Stomach (tissue), 9 donors: Measurements from ENCODE around the gene ITGB3. TPM values are rescaled to one million over a fixed set of nuclear protein-coding genes. Genes with fewer than 3 reads are reported as not detected.

Experiments
- DNase-seq, 2 donors: peaks; one replicate each; pipeline versions ENCODE4 v3.0.0 to v3.0.0-alpha.2; 2013 to 2019
- H3K27ac ChIP-seq, 5 donors: fragments of 200-600 bp in 4 of 5; sonication (generic) in 4 of 5; one replicate each; pipeline ENCODE4 v1.5.1; 2013 to 2019; ENCODE audit warnings: mild to moderate bottlenecking in 1 of 5, moderate library complexity in 1 of 5
- H3K27me3 ChIP-seq, 3 donors: fragments of 200-600 bp; sonication (generic); one replicate each; pipeline ENCODE4 v1.5.1; 2017 to 2019; ENCODE audit warnings: mixed run types in 1 of 3
- H3K36me3 ChIP-seq, 4 donors: fragments of 200-600 bp; sonication (generic); 1 replicate in 3 of 4; 2 replicates in 1 of 4; pipeline ENCODE4 v1.5.1; 2016 to 2019
- H3K4me1 ChIP-seq, 4 donors: fragments of 200-600 bp; sonication (generic); one replicate each; pipeline ENCODE4 v1.5.1; 2016 to 2019
- H3K4me3 ChIP-seq, 4 donors: fragments of 200-600 bp; sonication (generic) in 3 of 4; one replicate each; pipeline ENCODE4 v1.5.1; 2016 to 2019; ENCODE audit warnings: mild to moderate bottlenecking in 1 of 4
- H3K9me3 ChIP-seq, 4 donors: fragments of 200-600 bp; sonication (generic); one replicate each; pipeline ENCODE4 v1.5.1; 2016 to 2019
- CTCF ChIP-seq, 7 experiments: fragments of 450-650 bp in 4 of 7; fragments of 200-600 bp in 3 of 7; sonication (generic) in 3 of 7; IDR thresholded peaks; one replicate each; pipeline ENCODE4 v1.5.1; 2016 to 2019; ENCODE audit warnings: antibody characterized with exemption in 7 of 7, control low read depth in 2 of 7, mild to moderate bottlenecking in 1 of 7
- EP300 ChIP-seq: sonication (generic); formaldehyde crosslinking; IDR thresholded peaks from one replicate; pipeline ENCODE4 v1.6.1; 2017; ENCODE audit warnings: antibody characterized with exemption
- POLR2A ChIP-seq, 4 donors: fragments of 450-650 bp; IDR thresholded peaks; one replicate each; pipeline ENCODE4 v1.6.1; 2016; ENCODE audit warnings: antibody characterized with exemption in 4 of 4, control low read depth in 2 of 4, mild to moderate bottlenecking in 1 of 4, moderate library complexity in 1 of 4
- POLR2AphosphoS5 ChIP-seq, 3 donors: sonication (generic); formaldehyde crosslinking; IDR thresholded peaks; one replicate each; pipeline ENCODE4 v1.6.1; 2016; ENCODE audit warnings: antibody characterized with exemption in 3 of 3
- WGBS, 5 donors: extraction: QIAGEN DNeasy Blood & Tissue Kit in 3 of 5; methylation state at CpG; one replicate each; pipeline versions ENCODE4 v1.1.5 to v1.1.7; 2013 to 2018; 5-methylcytosine and 5-hydroxymethylcytosine counted together
- intact Hi-C: fragments of 100-400 bp; cut with DNase I; formaldehyde crosslinking; loops from one replicate; pipeline ENCODE4 v1.15.1; 2023; ENCODE audit warnings: low total_unique reads
- polyA plus RNA-seq, 3 donors: library from polyadenylated mRNA; stranded (reverse); fragments of 200-250 nt; gene quantifications; one replicate each; pipeline ENCODE4 v1.2.3, GENCODE V29; 2013
- total RNA-seq, 5 donors: library from RNA; depleted of rRNA; stranded (reverse); fragments of >200 nt; gene quantifications; one replicate each; pipeline versions ENCODE4 v1.1.0 to v1.2.3, GENCODE V29; 2014 to 2016
- donor health status: healthy with polysubstance abuse.
- donor health status: Bipolar disorder and iron deficiency.
- donor health status: healthy.

Gene ITGB3
- total and polyA plus RNA-seq, 8 donors: 1.0 to 29.8 (median 7.1) TPM; not detected in 1

- Histone ChIP-seq H3K4me1 (peaks cover 0 to 18% (median 8%) of the 10 kb centered on the region in 4 donors), H3K27ac (peak overlapping the region; percentile 89 to 96 (median 93)), H3K27me3 (no peaks in the 10 kb centered on the region), H3K36me3 (peaks cover 0 to 8% (median 0%) of the 10 kb centered on the region in 4 donors), H3K9me3 (no peaks in the 10 kb centered on the region), H3K4me3 (peak overlapping the region; percentile 63 to 77 (median 66))
- peak in 2 of 3 donors; percentile 1 to 4 for TF ChIP-seq POLR2AphosphoS5 (IDR thresholded peaks at IDR 0.05)
- TF ChIP-seq CTCF (IDR thresholded peaks at IDR 0.05): no peak
- no peak for TF ChIP-seq EP300
- TF ChIP-seq POLR2A (IDR thresholded peaks at IDR 0.05): no peak
- intact Hi-C loops: no loop called here
- DNase-seq: peak; percentile 63 to 90
- WGBS, 5 donors: 9 to 23% (median 21%) methylated on average over 28 of the region's 28 CpGs
These were observed 70.8 kb downstream of the ITGB3 start for GRCh38 chr17:47324224-47325020.

- Histone ChIP-seq H3K36me3 (peaks cover 0 to 8% (median 0%) of the 10 kb centered on the region in 4 donors), H3K4me3 (no peak overlapping the region), H3K9me3 (no peaks in the 10 kb centered on the region), H3K4me1 (peaks cover 0 to 18% (median 8%) of the 10 kb centered on the region in 4 donors), H3K27ac (peak overlapping the region in 1 of 5 donors; percentile 94), H3K27me3 (no peaks in the 10 kb centered on the region)
- intact Hi-C loops: no loop called here
- no peak for DNase-seq
- TF ChIP-seq CTCF (IDR thresholded peaks at IDR 0.05): no peak
- no peak for TF ChIP-seq EP300
- TF ChIP-seq POLR2AphosphoS5 (IDR thresholded peaks at IDR 0.05): no peak
- TF ChIP-seq POLR2A (IDR thresholded peaks at IDR 0.05): no peak
- 85 to 100% (median 94%) methylated on average over 1 of the region's 1 CpG for WGBS, 5 donors
These were observed 71.5 kb downstream of the ITGB3 start for GRCh38 chr17:47325176-47325575.

- Histone ChIP-seq H3K9me3 (no peaks in the 10 kb centered on the region), H3K27me3 (no peaks in the 10 kb centered on the region), H3K4me3 (no peak overlapping the region), H3K4me1 (peaks cover 0 to 7% (median 0%) of the 10 kb centered on the region in 4 donors), H3K36me3 (peaks cover 0 to 22% (median 6%) of the 10 kb centered on the region in 4 donors), H3K27ac (no peak overlapping the region)
- DNase-seq: no peak
- 96 to 100% (median 98%) methylated on average over 2 of the region's 2 CpGs for WGBS, 5 donors
- TF ChIP-seq EP300: no peak
- no peak for TF ChIP-seq POLR2A (IDR thresholded peaks at IDR 0.05)
- no peak for TF ChIP-seq CTCF (IDR thresholded peaks at IDR 0.05)
- TF ChIP-seq POLR2AphosphoS5 (IDR thresholded peaks at IDR 0.05): no peak
- intact Hi-C loops: no loop called here
These were observed 76.9 kb downstream of the ITGB3 start for GRCh38 chr17:47330548-47330947.

- Histone ChIP-seq H3K27ac (no peak overlapping the region), H3K4me1 (peaks cover 0 to 7% (median 0%) of the 10 kb centered on the region in 4 donors), H3K36me3 (peaks cover 3 to 32% (median 18%) of the 10 kb centered on the region in 4 donors), H3K9me3 (no peaks in the 10 kb centered on the region), H3K27me3 (no peaks in the 10 kb centered on the region), H3K4me3 (no peak overlapping the region)
- intact Hi-C loops: no loop called here
- TF ChIP-seq EP300: no peak
- TF ChIP-seq CTCF (IDR thresholded peaks at IDR 0.05): no peak
- TF ChIP-seq POLR2A (IDR thresholded peaks at IDR 0.05): no peak
- TF ChIP-seq POLR2AphosphoS5 (IDR thresholded peaks at IDR 0.05): no peak
- no peak for DNase-seq
These were observed 78.7 kb downstream of the ITGB3 start for GRCh38 chr17:47332287-47332686.
